ENCODE data around the gene KIAA0825.

Gene KIAA0825

DNA sequence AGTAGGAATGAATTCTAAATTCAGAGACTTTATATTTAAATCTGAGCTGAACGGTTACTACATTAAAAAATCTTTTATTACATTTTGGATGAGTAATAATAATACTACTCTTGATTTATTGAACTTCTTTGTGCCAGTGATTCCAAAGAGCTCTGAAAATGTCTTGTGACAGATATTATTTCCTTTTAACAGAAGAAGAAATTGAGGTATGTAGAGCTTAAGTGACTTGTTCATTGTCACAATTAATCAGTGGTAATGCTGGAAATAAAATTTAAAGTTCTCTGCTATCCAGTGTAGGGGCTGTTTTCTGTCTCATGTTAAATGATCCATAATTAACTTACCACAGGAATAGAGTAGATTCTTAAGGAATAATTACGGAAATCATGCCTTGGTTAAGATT, 335.3 kb downstream of the KIAA0825 start:
- no peak for DNase-seq

DNA sequence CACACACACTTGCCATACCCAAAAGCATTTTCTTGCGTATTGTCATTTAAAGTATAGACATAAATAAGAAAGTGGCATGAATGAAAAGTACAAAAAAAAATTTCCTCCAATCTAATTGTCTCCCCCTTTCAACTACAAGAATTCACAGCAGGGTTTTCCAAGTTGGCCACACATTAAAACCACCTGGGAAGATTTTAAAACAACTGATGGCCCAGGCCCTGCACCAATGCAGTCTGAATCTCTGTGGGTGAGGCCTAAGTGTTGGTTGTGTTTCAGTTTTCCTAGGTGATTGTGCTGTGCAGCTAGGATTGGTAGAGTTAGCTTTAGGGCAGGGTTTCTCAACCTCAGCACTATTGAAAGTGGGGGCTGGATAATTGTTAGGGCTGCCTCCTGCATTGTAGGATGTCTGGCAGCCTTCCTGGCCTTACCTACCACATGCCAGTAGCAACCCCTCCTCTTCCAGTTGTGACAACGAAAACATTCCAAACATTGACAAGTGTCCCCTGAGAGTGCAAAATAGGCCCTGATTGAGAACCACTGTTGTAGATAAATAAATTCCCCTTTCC, 337.1 kb downstream of the KIAA0825 start:
- no peak for DNase-seq

- no peak for DNase-seq
Measured at GRCh38 chr5:94276751-94277150, 341.7 kb downstream of the KIAA0825 start.

DNA sequence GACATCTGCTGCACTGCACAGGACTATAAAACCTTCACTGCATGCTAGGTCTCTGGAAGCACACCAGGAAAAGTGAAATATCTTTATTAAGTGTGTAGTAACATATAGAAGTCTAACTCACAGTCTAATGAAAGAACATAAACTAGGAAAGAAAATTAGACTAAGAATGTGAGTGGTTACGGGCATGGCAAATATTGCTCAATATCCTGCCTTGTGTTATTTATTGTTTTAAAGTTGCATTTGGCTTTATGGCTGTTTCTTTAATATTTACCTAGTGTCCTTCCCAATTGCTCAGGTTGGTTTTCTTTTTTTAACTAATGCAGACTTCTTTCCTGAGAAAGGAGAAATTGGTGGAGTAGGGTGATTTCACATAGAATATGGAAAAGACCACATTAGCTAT, 342.4 kb downstream of the KIAA0825 start:
- DNase-seq, result no peak

GRCh38 chr5:94274707-94275106, 343.7 kb downstream of the KIAA0825 start:
- DNase-seq, result no peak

- DNase-seq, result no peak
Measured at GRCh38 chr5:94268226-94268625, 350.2 kb downstream of the KIAA0825 start.

- no peak for DNase-seq
Measured at GRCh38 chr5:94267350-94267899, 351.0 kb downstream of the KIAA0825 start.

- no peak for DNase-seq
Measured at GRCh38 chr5:94266170-94266569, 352.2 kb downstream of the KIAA0825 start.

GRCh38 chr5:94263068-94263467, 355.3 kb downstream of the KIAA0825 start:
- DNase-seq, result no peak

DNA sequence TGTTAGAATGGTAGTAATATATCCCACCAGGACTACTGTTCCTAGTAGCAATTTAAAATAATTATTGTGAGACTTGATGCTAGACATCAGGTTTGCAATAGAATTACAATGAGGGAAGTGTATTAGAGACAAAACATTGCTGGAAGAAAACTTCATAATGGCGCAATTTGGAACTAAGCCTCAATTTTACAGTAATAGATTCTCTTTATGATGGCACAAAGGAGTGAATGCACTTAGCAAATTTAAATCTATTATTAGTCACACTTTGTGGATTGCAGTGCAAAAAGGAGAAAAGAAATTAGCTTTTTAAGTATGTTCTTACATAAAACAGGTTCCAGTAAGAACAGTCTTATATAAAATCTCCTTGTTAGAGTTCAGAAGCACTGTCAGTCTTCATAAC, 358.3 kb downstream of the KIAA0825 start:
- DNase-seq, result no peak

DNA sequence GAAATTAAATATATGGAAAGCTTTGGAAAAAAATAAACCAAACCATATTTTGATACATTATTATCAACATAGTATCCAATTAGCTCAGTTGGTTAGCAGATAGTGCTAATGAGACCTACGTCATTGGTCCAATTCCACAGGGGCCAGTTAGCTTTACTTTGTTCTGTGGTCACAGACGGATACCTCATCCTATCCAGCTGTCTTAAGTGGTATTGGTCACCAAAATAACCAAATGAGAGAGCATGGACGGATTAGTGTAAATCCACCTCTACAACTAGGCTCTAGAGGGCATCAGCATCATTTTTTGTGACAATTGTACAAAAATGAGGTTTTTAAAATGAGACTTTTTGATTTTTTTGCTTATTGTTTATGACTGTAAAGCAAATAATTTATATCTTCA, 364.2 kb downstream of the KIAA0825 start:
- DNase-seq, result no peak

DNA sequence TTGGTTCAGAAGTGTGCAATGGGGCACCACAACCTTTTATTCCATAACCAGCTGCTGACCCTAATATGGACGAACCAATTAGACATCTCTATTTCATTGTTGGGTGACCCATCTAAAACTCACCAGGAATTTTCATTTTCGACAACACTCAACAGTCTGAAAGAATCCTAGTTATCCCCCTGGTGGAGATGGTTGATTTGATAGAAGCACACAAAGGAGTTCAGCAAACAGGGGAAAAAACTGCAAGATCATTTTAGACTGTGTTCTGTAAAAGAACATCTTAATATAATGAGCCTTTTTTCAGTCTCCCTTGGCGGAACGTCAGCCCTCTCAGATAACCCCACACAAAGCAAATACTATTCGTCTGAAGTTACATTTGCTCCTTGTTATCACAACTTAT, 367.4 kb downstream of the KIAA0825 start:
- DNase-seq, result no peak

- no peak for DNase-seq
Measured at GRCh38 chr5:94249430-94249829, 369.0 kb downstream of the KIAA0825 start.

DNA sequence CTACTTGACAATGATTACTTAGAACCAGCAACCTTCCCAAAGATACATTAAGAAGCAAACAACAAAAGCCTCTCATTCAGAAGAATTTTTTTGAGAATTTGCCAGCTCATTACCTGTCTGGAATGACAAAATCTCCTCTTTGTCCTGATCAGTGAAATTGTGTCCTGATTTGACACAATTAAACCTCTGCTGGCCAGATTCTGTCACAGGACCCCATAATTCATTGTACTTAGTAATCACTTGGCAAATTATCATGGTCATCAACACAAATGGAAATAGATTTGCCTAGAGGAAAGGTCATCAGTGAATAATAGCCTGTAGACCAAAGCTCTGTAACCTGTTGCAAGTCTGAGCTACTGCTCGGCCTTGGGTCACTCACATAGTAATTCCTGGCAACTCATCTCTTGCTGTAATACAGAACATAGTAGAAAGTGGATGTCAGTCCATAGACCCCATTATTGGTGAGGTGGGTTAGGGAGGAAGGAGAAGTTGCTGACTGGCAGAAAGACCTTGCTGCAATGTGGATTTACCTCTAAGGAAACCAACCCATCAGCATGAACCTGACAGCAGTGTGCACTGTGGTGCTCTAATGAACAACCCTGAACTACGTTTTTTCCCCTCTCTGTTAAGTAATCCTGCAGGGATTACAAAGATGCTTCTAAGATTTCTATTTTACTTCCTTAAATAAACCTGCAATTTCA, 370.1 kb downstream of the KIAA0825 start:
- no peak for DNase-seq

DNA sequence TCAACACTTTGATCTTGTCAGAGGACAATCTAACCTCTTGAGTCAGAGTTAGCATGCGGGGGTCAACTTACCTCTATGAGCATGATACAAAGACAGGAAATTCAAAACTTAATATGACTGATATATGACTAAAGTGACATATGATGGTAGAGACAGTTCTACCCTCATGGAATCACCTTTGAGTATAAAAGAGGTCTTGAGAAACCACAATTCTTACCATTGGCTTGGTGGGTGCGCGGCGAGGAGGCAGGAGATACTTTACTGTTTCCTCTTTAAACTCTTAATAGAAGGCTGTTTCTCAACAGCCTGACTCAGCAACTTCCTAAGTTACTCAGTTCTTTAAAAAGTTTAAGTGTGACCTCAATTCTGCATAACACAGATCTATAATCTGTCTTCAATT, 372.8 kb downstream of the KIAA0825 start:
- no peak for DNase-seq

GRCh38 chr5:94244921-94245320, 373.5 kb downstream of the KIAA0825 start:
- no peak for DNase-seq

- no peak for DNase-seq
Measured at GRCh38 chr5:94243612-94244011, 374.8 kb downstream of the KIAA0825 start.

GRCh38 chr5:94240993-94241651, 377.3 kb downstream of the KIAA0825 start:
- no peak for DNase-seq

GRCh38 chr5:94240596-94240992, 377.8 kb downstream of the KIAA0825 start:
- no peak for DNase-seq

GRCh38 chr5:94240134-94240533, 378.3 kb downstream of the KIAA0825 start:
- DNase-seq, result no peak

GRCh38 chr5:94239266-94239665, 379.1 kb downstream of the KIAA0825 start:
- DNase-seq, result no peak

- DNase-seq, result no peak
Measured at GRCh38 chr5:94234987-94235386, 383.4 kb downstream of the KIAA0825 start.

GRCh38 chr5:94228791-94229190, 389.6 kb downstream of the KIAA0825 start:
- no peak for DNase-seq

DNA sequence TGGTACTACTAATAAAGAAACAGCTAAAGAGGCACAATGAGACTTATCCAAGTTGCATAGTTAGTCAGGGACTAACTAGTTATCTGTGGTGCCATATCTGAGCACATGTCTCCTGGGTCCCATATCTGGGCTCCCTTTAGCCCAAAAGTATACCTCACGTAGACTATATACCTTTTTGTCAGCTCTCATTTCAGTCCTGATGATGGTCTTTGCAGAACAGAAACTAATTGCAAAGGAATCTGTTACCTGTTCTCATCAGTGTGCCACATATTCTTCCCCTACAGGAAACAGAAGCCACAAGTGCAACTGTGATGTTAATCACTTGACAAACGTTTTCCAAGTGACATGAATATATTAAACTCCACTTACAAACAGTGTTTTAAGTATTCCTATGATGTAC, 395.2 kb downstream of the KIAA0825 start:
- DNase-seq, result no peak
